GM23248 (cell line): Measurements from ENCODE around the gene PTGES2. TPM values are rescaled to one million over a fixed set of nuclear protein-coding genes. Genes with fewer than 3 reads are reported as not detected.

Source experiments
- DNase-seq: peaks from one replicate; pipeline ENCODE4 v3.0.0-alpha.2; 2015
- H2AFZ ChIP-seq: fragments of 200-600 bp; sonication (generic); 2 replicates; pipeline ENCODE4 v1.6.1; 2016; ENCODE audit warnings: antibody characterized with exemption
- H3F3A ChIP-seq: fragments of 200-600 bp; sonication (generic); 2 replicates; pipeline ENCODE4 v1.6.1; 2016; ENCODE audit warnings: mild to moderate bottlenecking, antibody characterized with exemption, mixed run types; ENCODE audit not compliant: insufficient read depth
- H3K27ac ChIP-seq: fragments of 200-600 bp; sonication (generic); 2 replicates; pipeline ENCODE4 v1.5.1; 2016; ENCODE audit warnings: mild to moderate bottlenecking
- H3K27me3 ChIP-seq: fragments of 200-600 bp; sonication (generic); replicated peaks from 2 replicates; pipeline ENCODE4 v1.6.1; 2016; ENCODE audit warnings: mild to moderate bottlenecking; ENCODE audit not compliant: insufficient read depth
- H3K36me3 ChIP-seq: fragments of 200-600 bp; sonication (generic); 2 replicates; pipeline ENCODE4 v1.6.1; 2016; ENCODE audit warnings: low read depth, mild to moderate bottlenecking
- H3K4me1 ChIP-seq: fragments of 200-600 bp; sonication (generic); 2 replicates; pipeline ENCODE4 v1.6.1; 2016; ENCODE audit warnings: mild to moderate bottlenecking; ENCODE audit not compliant: insufficient read depth
- H3K4me2 ChIP-seq: fragments of 200-600 bp; sonication (generic); one replicate; pipeline ENCODE4 v1.6.1; 2016; ENCODE audit warnings: mild to moderate bottlenecking; ENCODE audit not compliant: unreplicated experiment
- H3K4me3 ChIP-seq: fragments of 200-600 bp; sonication (generic); 2 replicates; pipeline ENCODE4 v1.5.1; 2016; ENCODE audit warnings: mild to moderate bottlenecking
- H3K79me2 ChIP-seq: fragments of 200-600 bp; sonication (generic); 2 replicates; pipeline ENCODE4 v1.6.1; 2016; ENCODE audit warnings: mild to moderate bottlenecking; ENCODE audit not compliant: insufficient read depth
- H3K9ac ChIP-seq: fragments of 200-600 bp; sonication (generic); 2 replicates; pipeline ENCODE4 v1.6.1; 2016; ENCODE audit warnings: mild to moderate bottlenecking
- H3K9me2 ChIP-seq: fragments of 200-600 bp; sonication (generic); 2 replicates; pipeline ENCODE4 v1.6.1; 2016; ENCODE audit warnings: mixed run types, mild to moderate bottlenecking, moderate library complexity; ENCODE audit not compliant: insufficient read depth
- H3K9me3 ChIP-seq: fragments of 200-600 bp; sonication (generic); one replicate; pipeline ENCODE4 v1.6.1; 2017; ENCODE audit warnings: low read depth
- H4K20me1 ChIP-seq: fragments of 200-600 bp; sonication (generic); 2 replicates; pipeline ENCODE4 v1.6.0; 2016; ENCODE audit not compliant: insufficient read depth
- EZH2 ChIP-seq: fragments of 200-600 bp; sonication (generic); IDR thresholded peaks from 2 replicates; pipeline ENCODE4 v1.6.1; 2018; ENCODE audit warnings: antibody characterized with exemption, mild to moderate bottlenecking; ENCODE audit not compliant: insufficient read depth, poor library complexity, severe bottlenecking
- EZH2phosphoT487 ChIP-seq: fragments of 200-600 bp; sonication (generic); IDR thresholded peaks from 2 replicates; pipeline ENCODE4 v1.6.1; 2018; ENCODE audit warnings: antibody characterized with exemption, moderate library complexity, mild to moderate bottlenecking, low read depth; ENCODE audit not compliant: insufficient read depth
- WGBS, 2 experiments: methylation state at CpG; one replicate each; pipeline ENCODE4 v1.1.6; 2015 to 2017; ENCODE audit warnings: low lambda C conversion rate in 2 of 2, low coverage in 1 of 2; ENCODE audit errors: missing lambda C conversion rate in 2 of 2; 5-methylcytosine and 5-hydroxymethylcytosine counted together
- in situ Hi-C: fragments of 300-500 bp; cut with MboI; formaldehyde crosslinking; loops from 2 replicates; pipeline ENCODE4 v1.15.0; 2020
- polyA plus RNA-seq: library from polyadenylated mRNA; unstranded; fragments of >200 nt; fragmentation: Nextera tagmentation; extraction: Ambion mirVana; gene quantifications from 2 replicates; pipeline ENCODE4 v1.2.1, GENCODE V29; 2016
- total RNA-seq: library from RNA; depleted of rRNA; stranded (reverse); fragments of >200 nt; shearing (Covaris generic); gene quantifications from 2 replicates; pipeline ENCODE4 v1.2.3, GENCODE V29; 2014; rRNA removed

The PTGES2 gene
- total RNA-seq (68.6 and 68.9 TPM in 2 replicates), polyA plus RNA-seq (63.3 and 70.3 TPM in 2 replicates)

DNA sequence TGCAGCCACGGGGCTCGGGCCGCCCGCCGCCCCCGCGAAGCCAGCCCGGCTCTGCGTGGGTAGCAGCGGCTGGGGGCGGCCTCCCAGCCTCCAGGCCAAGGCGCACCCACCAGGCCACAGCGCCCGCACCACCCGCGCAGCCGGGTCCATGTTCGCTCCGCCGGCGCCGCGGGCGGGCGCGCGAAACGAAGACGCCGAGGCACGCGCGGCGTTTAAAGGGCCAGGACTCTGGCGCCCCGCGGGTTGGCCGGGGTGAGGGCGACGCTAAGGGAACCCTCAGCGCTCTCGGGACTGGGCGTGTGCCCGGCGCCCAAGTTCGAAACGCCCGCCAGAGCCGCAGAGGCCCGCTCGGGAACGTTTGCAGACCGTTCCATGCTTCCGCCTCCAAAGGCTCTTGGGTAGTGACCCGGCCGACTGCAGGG lies at the start of gene PTGES2:
Gene PTGES2, minus strand, starts transcription at position 162 of the 422 bp plus-strand sequence. Its CDS starts 12 bp downstream, at position 150.
- no peaks in the 10 kb centered on the region for H3F3A ChIP-seq
- peak within 1 kb of the TSS; percentile 84 for H3K4me2 ChIP-seq
- in situ Hi-C loops: no loop called here
- no peaks in the 10 kb centered on the region for H3K27me3 ChIP-seq
- WGBS, 2 experiments: 0% methylated on average over 22 to 50 of the region's 56 CpGs
- peaks cover 9% of the 10 kb centered on the region; the same call in 1 of the 2 replicates for H3K4me1 ChIP-seq
- no peak for TF ChIP-seq EZH2phosphoT487
- no peak for TF ChIP-seq EZH2
- H4K20me1 ChIP-seq: no peaks in the 10 kb centered on the region; the same call in 1 of the 2 replicates
- peak within 1 kb of the TSS; percentile 98 for H3K4me3 ChIP-seq
- peak; percentile 95 for DNase-seq
- H3K79me2 ChIP-seq: peaks cover 29% of the 10 kb centered on the region
- H3K9ac ChIP-seq: peak within 1 kb of the TSS; percentile 96
- H3K9me2 ChIP-seq: no peaks in the 10 kb centered on the region
- no peaks in the 10 kb centered on the region for H3K9me3 ChIP-seq
- H3K36me3 ChIP-seq: no peaks in the 10 kb centered on the region
- H3K27ac ChIP-seq: peak within 1 kb of the TSS; percentile 97
- H2AFZ ChIP-seq: peak within 1 kb of the TSS; percentile 96

- Histone ChIP-seq H2AFZ (no peak overlapping the region), H4K20me1 (no peaks in the 10 kb centered on the region), H3F3A (no peaks in the 10 kb centered on the region), H3K9me3 (no peaks in the 10 kb centered on the region), H3K4me1 (no peaks in the 10 kb centered on the region), H3K4me3 (no peak overlapping the region), H3K27ac (no peak overlapping the region), H3K36me3 (peaks cover 23% of the 10 kb centered on the region), H3K79me2 (peaks cover 4% of the 10 kb centered on the region; the same call in 1 of the 2 replicates), H3K9ac (no peak overlapping the region), H3K4me2 (no peak overlapping the region), H3K27me3 (no peaks in the 10 kb centered on the region), H3K9me2 (no peaks in the 10 kb centered on the region)
- no peak for DNase-seq
- TF ChIP-seq EZH2: no peak
- TF ChIP-seq EZH2phosphoT487: no peak
- 92 to 98% methylated on average over 2 of the region's 2 CpGs for WGBS, 2 experiments
- in situ Hi-C loops: no loop called here
These were observed 48.2 kb upstream of the PTGES2 start for GRCh38 chr9:128175726-128176125.

- no peaks in the 10 kb centered on the region for H4K20me1 ChIP-seq
- in situ Hi-C loops: no loop called here
- H3K9me3 ChIP-seq: no peaks in the 10 kb centered on the region
- H3K4me1 ChIP-seq: no peaks in the 10 kb centered on the region
- H3K27ac ChIP-seq: 0 out of 2 replicates have a peak overlapping the region, but pooled peaks have one; percentile 16
- H3K9ac ChIP-seq: no peak overlapping the region
- H3K79me2 ChIP-seq: peaks cover 4% of the 10 kb centered on the region; the same call in 1 of the 2 replicates
- no peak overlapping the region for H3K4me2 ChIP-seq
- no peak overlapping the region for H3K4me3 ChIP-seq
- H3K9me2 ChIP-seq: no peaks in the 10 kb centered on the region
- DNase-seq: peak; percentile 65
- H2AFZ ChIP-seq: no peak overlapping the region
- peaks cover 22% of the 10 kb centered on the region for H3K36me3 ChIP-seq
- WGBS, 2 experiments: 53 to 54% methylated on average over 8 of the region's 8 CpGs
- no peaks in the 10 kb centered on the region for H3K27me3 ChIP-seq
- TF ChIP-seq EZH2phosphoT487: no peak
- no peak for TF ChIP-seq EZH2
- H3F3A ChIP-seq: no peaks in the 10 kb centered on the region
These were observed 47.6 kb upstream of the PTGES2 start for GRCh38 chr9:128175102-128175563.

DNA sequence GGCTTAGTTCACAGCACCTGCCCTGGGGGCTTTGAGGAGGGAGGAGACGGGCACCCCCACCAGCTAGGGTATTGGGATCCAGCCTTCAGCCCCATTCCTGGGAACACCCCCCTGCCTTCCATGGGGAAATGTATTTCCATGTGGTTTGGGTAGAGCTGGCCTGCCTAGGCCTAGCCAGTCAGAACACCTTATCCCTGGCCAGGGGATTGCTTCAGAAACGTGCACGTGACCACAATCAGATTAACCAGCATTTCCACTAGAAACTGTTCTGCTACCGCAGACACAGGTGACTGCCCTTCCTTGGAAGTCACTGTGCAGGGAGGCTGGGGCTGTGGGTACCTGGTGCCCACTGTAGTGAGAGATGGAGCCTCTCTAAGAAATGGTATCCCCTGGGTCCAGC lies 46.5 kb upstream of the PTGES2 start:
- Histone ChIP-seq H3K27me3 (no peaks in the 10 kb centered on the region), H3K79me2 (peaks cover 4% of the 10 kb centered on the region; the same call in 1 of the 2 replicates), H3K9me2 (no peaks in the 10 kb centered on the region), H3K9ac (no peak overlapping the region), H3K4me2 (no peak overlapping the region), H2AFZ (no peak overlapping the region), H3K4me1 (no peaks in the 10 kb centered on the region), H4K20me1 (no peaks in the 10 kb centered on the region), H3K36me3 (peaks cover 21% of the 10 kb centered on the region), H3K4me3 (no peak overlapping the region), H3K27ac (no peak overlapping the region), H3F3A (no peaks in the 10 kb centered on the region), H3K9me3 (no peaks in the 10 kb centered on the region)
- in situ Hi-C loops: no loop called here
- DNase-seq: no peak
- TF ChIP-seq EZH2 (no peak), EZH2phosphoT487 (no peak)
- WGBS, 2 experiments: 89 to 93% methylated on average over 4 of the region's 4 CpGs

DNA sequence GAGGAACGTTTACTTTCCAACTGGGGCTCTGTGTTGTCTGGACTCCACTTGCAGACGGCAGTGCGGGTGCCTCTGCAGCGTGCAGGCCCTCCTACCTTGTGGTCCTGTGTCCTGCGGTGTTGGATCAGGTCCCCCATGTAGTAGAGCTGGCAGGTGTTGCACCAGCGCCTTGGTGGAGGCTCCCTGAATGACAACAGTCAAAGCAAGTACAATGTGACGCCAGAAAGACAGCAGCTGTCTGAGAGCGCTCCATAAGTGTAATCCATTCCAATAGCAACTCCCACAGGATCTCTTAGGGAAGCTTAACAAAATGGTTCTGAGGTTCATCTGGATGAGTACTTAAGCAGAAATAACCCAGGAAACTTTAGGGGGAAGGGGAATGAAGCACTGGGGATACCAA lies 42.4 kb upstream of the PTGES2 start:
- TF ChIP-seq EZH2phosphoT487 (no peak), EZH2 (no peak)
- Histone ChIP-seq H3K27me3 (no peaks in the 10 kb centered on the region), H2AFZ (no peak overlapping the region), H3K4me1 (no peaks in the 10 kb centered on the region), H3K4me3 (no peak overlapping the region), H3K9ac (no peak overlapping the region), H3K36me3 (peaks cover 13% of the 10 kb centered on the region), H3K9me2 (no peaks in the 10 kb centered on the region), H3F3A (0 out of 2 replicates have a peak, but pooled peaks cover 5% of the 10 kb centered on the region), H3K4me2 (no peak overlapping the region), H4K20me1 (no peaks in the 10 kb centered on the region), H3K79me2 (peaks cover 4% of the 10 kb centered on the region; the same call in 1 of the 2 replicates), H3K27ac (no peak overlapping the region), H3K9me3 (no peaks in the 10 kb centered on the region)
- WGBS, 2 experiments: 84 to 86% methylated on average over 8 of the region's 8 CpGs
- in situ Hi-C loops: no loop called here
- DNase-seq: no peak
